GM21515 (cell line): ENCODE data around the gene PTGER1.
A peak's percentile ranks its signal among the peaks of the same experiment; 100 is the strongest.
"Not testable (repeated sequence)": the region's sequence is repeated elsewhere in the genome, so short reads cannot be mapped to it uniquely, and the experiment has no call there.

ENCODE experiments used
- ATAC-seq: cut with Tn5 transposase; IDR thresholded peaks from one replicate; pipeline ENCODE4 v1.9.1; 2021; ENCODE audit not compliant: unreplicated experiment

Gene PTGER1

GRCh38 chr19:14475251-14476073, at the start of gene PTGER1:
PTGER1 (minus strand) TSS chr19:14475354; CDS start chr19:14474320, 1,034 bp downstream.
- ATAC-seq, result no peak

GRCh38 chr19:14520543-14520942, 45.4 kb upstream of the PTGER1 start:
- ATAC-seq, result no peak

- no peak for ATAC-seq
Measured at GRCh38 chr19:14519860-14520407, 44.8 kb upstream of the PTGER1 start.

GRCh38 chr19:14519245-14519859, 44.2 kb upstream of the PTGER1 start:
- ATAC-seq, result no peak

- ATAC-seq, result peak; percentile 60
Measured at GRCh38 chr19:14517840-14518505, 42.8 kb upstream of the PTGER1 start, which contains the start of gene DNAJB1. DNAJB1 (minus strand) TSS chr19:14518397; CDS start chr19:14518349, 48 bp downstream.

- no peak for ATAC-seq
Measured at GRCh38 chr19:14517446-14517839, 42.3 kb upstream of the PTGER1 start.

- ATAC-seq, result no peak
Measured at GRCh38 chr19:14516746-14517438, 41.7 kb upstream of the PTGER1 start.

GRCh38 chr19:14516048-14516534, 40.9 kb upstream of the PTGER1 start:
- no peak for ATAC-seq

GRCh38 chr19:14515501-14516047, 40.4 kb upstream of the PTGER1 start:
- no peak for ATAC-seq

- ATAC-seq, result no peak
Measured at GRCh38 chr19:14514215-14514863, 39.2 kb upstream of the PTGER1 start.

- no peak for ATAC-seq
Measured at GRCh38 chr19:14512406-14512961, 37.3 kb upstream of the PTGER1 start.

GRCh38 chr19:14511229-14511593, 36.1 kb upstream of the PTGER1 start:
- ATAC-seq, result no peak

- ATAC-seq, result no peak
Measured at GRCh38 chr19:14510311-14511228, 35.4 kb upstream of the PTGER1 start.

GRCh38 chr19:14507704-14508542, 32.8 kb upstream of the PTGER1 start:
- ATAC-seq, result no peak

- no peak for ATAC-seq
Measured at GRCh38 chr19:14505488-14506239, 30.5 kb upstream of the PTGER1 start.

- not testable (repeated sequence) for ATAC-seq
Measured at GRCh38 chr19:14504575-14504974, 29.4 kb upstream of the PTGER1 start.

- no peak for ATAC-seq
Measured at GRCh38 chr19:14503285-14503684, 28.1 kb upstream of the PTGER1 start.
